Heart left ventricle (tissue), 16 donors: Measurements from ENCODE around the gene SHOX. TPM values are rescaled to one million over a fixed set of nuclear protein-coding genes. Genes with fewer than 3 reads are reported as not detected.
"Not testable (repeated sequence)": the region's sequence is repeated elsewhere in the genome, so short reads cannot be mapped to it uniquely, and the experiment has no call there.

Source experiments
- ATAC-seq, 4 donors: fragments of 200-7000 bp; cut with Tn5 transposase; one replicate each; pipeline ENCODE4 v1.9.1; 2020 to 2022; ENCODE audit warnings: moderate library complexity in 4 of 4, mild to moderate bottlenecking in 3 of 4, moderate number of reproducible peaks in 1 of 4
- DNase-seq, 5 donors: peaks; one replicate each; pipeline ENCODE4 v3.0.0-alpha.2; 2020
- H3K27ac ChIP-seq, 12 donors: fragments of 200-600 bp; sonication (generic) in 4 of 12; one replicate each; pipeline versions ENCODE4 v1.5.0 to v1.8.0; 2016 to 2022; ENCODE audit warnings: mild to moderate bottlenecking in 2 of 12
- H3K27me3 ChIP-seq, 9 donors: fragments of 200-600 bp; sonication (generic) in 2 of 9; one replicate each; pipeline versions ENCODE4 v1.5.1 to v1.8.0; 2016 to 2022; ENCODE audit warnings: mild to moderate bottlenecking in 3 of 9
- H3K36me3 ChIP-seq, 9 donors: fragments of 200-600 bp; sonication (generic) in 2 of 9; one replicate each; pipeline versions ENCODE4 v1.5.0 to v1.8.0; 2018 to 2022; ENCODE audit warnings: mild to moderate bottlenecking in 2 of 9
- H3K4me1 ChIP-seq, 12 donors: fragments of 200-600 bp; sonication (generic) in 4 of 12; one replicate each; pipeline versions ENCODE4 v1.5.0 to v1.8.0; 2016 to 2022; ENCODE audit warnings: mild to moderate bottlenecking in 3 of 12
- H3K4me3 ChIP-seq, 12 donors: fragments of 200-600 bp; sonication (generic) in 4 of 12; one replicate each; pipeline versions ENCODE4 v1.5.0 to v1.8.0; 2017 to 2022; ENCODE audit warnings: mild to moderate bottlenecking in 9 of 12, moderate library complexity in 4 of 12
- H3K9me3 ChIP-seq, 12 donors: fragments of 200-600 bp; sonication (generic) in 4 of 12; one replicate each; pipeline versions ENCODE4 v1.5.0 to v1.8.0; 2016 to 2022; ENCODE audit warnings: mild to moderate bottlenecking in 1 of 12
- CTCF ChIP-seq, 12 donors: fragments of 200-600 bp; sonication (generic) in 4 of 12; IDR thresholded peaks; one replicate each; pipeline versions ENCODE4 v1.5.0 to v1.8.0; 2018 to 2022; ENCODE audit warnings: antibody characterized with exemption in 12 of 12, mild to moderate bottlenecking in 5 of 12
- POLR2A ChIP-seq, 2 donors: fragments of 450-650 bp; IDR thresholded peaks; one replicate each; pipeline ENCODE4 v1.6.1; 2017; ENCODE audit warnings: antibody characterized with exemption in 2 of 2, mild to moderate bottlenecking in 2 of 2, moderate library complexity in 2 of 2
- WGBS, 4 donors: extraction: QIAGEN DNeasy Blood & Tissue Kit in 2 of 4; methylation state at CpG; one replicate each; pipeline versions ENCODE4 v1.1.5 to v1.1.7; 2013 to 2018; 5-methylcytosine and 5-hydroxymethylcytosine counted together
- intact Hi-C, 10 donors: fragments of 100-400 bp; cut with DNase I; formaldehyde crosslinking; loops; one replicate each; pipeline versions ENCODE4 v1.11.1 to v1.14.2; 2022
- polyA plus RNA-seq, 2 donors: library from polyadenylated mRNA; stranded (reverse); fragments of 200-250 nt; gene quantifications; one replicate each; pipeline ENCODE4 v1.2.3, GENCODE V29; 2013
- total RNA-seq, 9 donors: library from RNA; depleted of rRNA in 2 of 9; stranded (reverse); fragments of >200 nt in 2 of 9; fragmentation: NEBNext Ultra II Directional in 3 of 9; extraction: Animal tissue kit (Norgen Biotek cat#: 25700) in 3 of 9; gene quantifications; one replicate each; pipeline versions ENCODE4 v1.1.0 to v1.2.4, GENCODE V29; 2016 to 2023
- donor health status: ischemic (EF 13 %, LVEDD 7.1; RV severe dilation, severe dysfunction).
- donor health status: healthy with polysubstance abuse.
- donor health status: DM: no; HTN: yes; CAD: no.
- donor health status: DM: no; HTN: no; CAD: no.
- donor health status: ischemic (EF 25% LVEDD 6.9; RV normal size, moderate dysfunction).
- donor health status: ischemic (EF 25% LVEDD 5.7; RV mildly dilated, moderate dysfunction).
- donor health status: healthy.
- donor health status: DM: yes; HTN: yes; CAD: no.
- donor health status: ischemic (EF 35%, LVEDD 5.7; RV mildly dilated, moderate dysfunction).
- donor health status: nonischemic (EF 11% LVEDD 7.7; RV severe dilation, severe dysfunction).
- donor health status: DM: yes; HTN: yes; CAD: no.
- donor health status: PGD.
- donor health status: ischemic (EF 29% LVEDD 5.4; RV normal size, mild dysfunction).
- donor health status: nonischemic (EF 23%, LVEDD 6.1; RV moderate dilation, normal function).

SHOX gene
- total and polyA plus RNA-seq, 11 donors, result not detected

DNA sequence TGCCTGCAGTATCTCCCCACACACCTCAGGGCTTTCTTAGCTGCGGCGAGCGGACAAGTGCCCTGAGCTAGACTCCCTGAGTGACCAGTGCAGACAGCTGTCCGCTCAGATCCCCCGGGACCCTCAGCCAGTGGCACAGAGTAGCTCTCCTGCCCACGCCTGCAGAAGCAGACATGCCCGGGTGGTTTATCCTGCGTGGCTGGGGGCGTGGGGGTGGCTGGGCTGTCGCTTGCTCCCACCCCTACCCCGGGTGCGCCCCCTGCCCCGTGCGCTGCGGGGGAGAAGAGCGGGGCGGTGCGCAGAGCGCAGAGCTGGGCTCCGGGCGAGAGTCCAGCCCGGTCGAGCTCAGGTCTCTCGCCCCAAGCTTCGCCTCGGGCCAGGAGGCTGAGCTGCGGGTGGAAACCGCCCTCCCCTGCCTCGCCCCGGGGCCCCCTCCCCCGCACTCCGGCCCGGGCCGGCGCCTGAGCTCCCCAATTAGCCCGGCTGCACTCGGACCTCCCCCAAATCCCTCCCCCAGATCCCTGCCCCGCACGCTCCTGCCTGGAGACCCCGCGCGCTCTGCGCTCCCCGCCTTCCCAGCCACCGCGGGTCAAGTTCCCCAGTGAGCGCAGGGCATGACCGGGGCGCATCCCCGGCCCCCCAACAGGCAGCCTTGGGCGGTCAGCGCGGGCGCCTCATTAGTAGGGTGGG, 11.7 kb upstream of the SHOX start:
- ATAC-seq, result no peak
- TF ChIP-seq POLR2A (IDR thresholded peaks at IDR 0.05), result no peak
- TF ChIP-seq CTCF (IDR thresholded peaks at IDR 0.05), result no peak
- 6 to 34% (median 17%) methylated on average over 6 to 54 of the region's 54 CpGs for WGBS, 4 donors
- H3K27me3 ChIP-seq, result peaks cover 6 to 73% (median 34%) of the 10 kb centered on the region in 9 donors
- no peaks in the 10 kb centered on the region for H3K36me3 ChIP-seq
- H3K9me3 ChIP-seq, result no peaks in the 10 kb centered on the region
- H3K4me3 ChIP-seq, result no peak overlapping the region
- intact Hi-C loops, result no loop called here
- DNase-seq, result no peak
- peaks cover 0 to 6% (median 0%) of the 10 kb centered on the region in 12 donors for H3K4me1 ChIP-seq
- no peak overlapping the region for H3K27ac ChIP-seq

GRCh38 chrX:619451-619811, 11.2 kb upstream of the SHOX start:
- TF ChIP-seq CTCF (IDR thresholded peaks at IDR 0.05) (no peak), POLR2A (IDR thresholded peaks at IDR 0.05) (no peak)
- DNase-seq, result no peak
- 2 to 6% (median 3%) methylated on average over 11 to 23 of the region's 23 CpGs for WGBS, 4 donors
- intact Hi-C loops, result no loop called here
- no peak overlapping the region for H3K4me3 ChIP-seq
- ATAC-seq, result no peak
- H3K4me1 ChIP-seq, result peaks cover 0 to 11% (median 0%) of the 10 kb centered on the region in 12 donors
- H3K36me3 ChIP-seq, result no peaks in the 10 kb centered on the region
- H3K27ac ChIP-seq, result no peak overlapping the region
- no peaks in the 10 kb centered on the region for H3K9me3 ChIP-seq
- peaks cover 6 to 73% (median 39%) of the 10 kb centered on the region in 9 donors for H3K27me3 ChIP-seq

- TF ChIP-seq POLR2A (IDR thresholded peaks at IDR 0.05) (no peak), CTCF (IDR thresholded peaks at IDR 0.05) (no peak)
- H3K4me1 ChIP-seq, result peaks cover 0 to 11% (median 0%) of the 10 kb centered on the region in 12 donors
- H3K36me3 ChIP-seq, result no peaks in the 10 kb centered on the region
- H3K4me3 ChIP-seq, result no peak overlapping the region
- WGBS, 4 donors, result 2 to 5% (median 3%) methylated on average over 34 to 48 of the region's 48 CpGs
- ATAC-seq (no peak), DNase-seq (no peak)
- no peaks in the 10 kb centered on the region for H3K9me3 ChIP-seq
- no peak overlapping the region for H3K27ac ChIP-seq
- peaks cover 6 to 72% (median 39%) of the 10 kb centered on the region in 9 donors for H3K27me3 ChIP-seq
- intact Hi-C loops, result no loop called here
These were observed 10.6 kb upstream of the SHOX start for GRCh38 chrX:619812-620531.

DNA sequence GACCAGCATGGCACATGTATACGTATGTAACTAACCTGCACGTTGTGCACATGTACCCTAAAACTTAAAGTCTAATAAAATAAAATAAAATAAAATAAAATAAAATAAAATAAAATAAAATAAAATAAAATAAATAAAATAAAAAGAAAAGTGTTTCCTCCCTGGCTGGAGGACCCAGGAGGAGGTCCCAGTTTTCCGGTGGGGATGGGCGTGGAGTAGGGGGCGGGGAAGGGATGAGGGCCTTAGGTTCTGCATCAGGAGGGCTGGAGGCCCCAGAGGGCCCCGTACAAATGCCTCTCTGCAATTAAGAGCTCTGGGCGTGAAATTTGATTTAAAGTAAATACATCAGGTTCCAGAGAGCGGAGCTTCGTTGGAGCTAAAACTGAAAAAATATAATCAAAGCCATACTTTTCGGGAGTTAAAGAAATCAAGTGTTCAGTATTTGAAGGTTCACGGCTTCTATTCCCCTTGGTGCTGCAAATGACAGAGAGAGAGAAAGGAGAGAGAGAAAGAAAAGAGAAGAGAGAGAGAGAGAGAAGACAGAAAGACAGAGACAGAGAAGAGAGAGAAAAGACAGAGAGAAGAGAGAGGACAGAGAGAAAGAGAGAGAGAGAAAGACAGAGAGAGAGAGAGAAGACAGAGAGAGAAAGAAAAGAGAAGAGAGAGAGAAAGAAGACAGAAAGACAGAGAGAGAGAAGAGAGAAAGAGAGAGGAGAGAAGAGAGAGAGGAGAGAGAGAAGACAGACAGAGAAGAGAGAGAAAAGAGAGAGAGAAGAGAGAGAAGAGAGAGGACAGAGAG, 8.7 kb upstream of the SHOX start:
- peaks cover 6 to 76% (median 44%) of the 10 kb centered on the region in 9 donors for H3K27me3 ChIP-seq
- H3K4me3 ChIP-seq, result no peak overlapping the region
- intact Hi-C loops, result no loop called here
- no peaks in the 10 kb centered on the region for H3K36me3 ChIP-seq
- peaks cover 0 to 11% (median 0%) of the 10 kb centered on the region in 12 donors for H3K4me1 ChIP-seq
- DNase-seq, result no peak
- no peak for TF ChIP-seq POLR2A (IDR thresholded peaks at IDR 0.05)
- no peak for ATAC-seq
- H3K9me3 ChIP-seq, result no peaks in the 10 kb centered on the region
- H3K27ac ChIP-seq, result no peak overlapping the region
- 15 to 20% (median 18%) methylated on average over 11 of the region's 11 CpGs for WGBS, 4 donors

DNA sequence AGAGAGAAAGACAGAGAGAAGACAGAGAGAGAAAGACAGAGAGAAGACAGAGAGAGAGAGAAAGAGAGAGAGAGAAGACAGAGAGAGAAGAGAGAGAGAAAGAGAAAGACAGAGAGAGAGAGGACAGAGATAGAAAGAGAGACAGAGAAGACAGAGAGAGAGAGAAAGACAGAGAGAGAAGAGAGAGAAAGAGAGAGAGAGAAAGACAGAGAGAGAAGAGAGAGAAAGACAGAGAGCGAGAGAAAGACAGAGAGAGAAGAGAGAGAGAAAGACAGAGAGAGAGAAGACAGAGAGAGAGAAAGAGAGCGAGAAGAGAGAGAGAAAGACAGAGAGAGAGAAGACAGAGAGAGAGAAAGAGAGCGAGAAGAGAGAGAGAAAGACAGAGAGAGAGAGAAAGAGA, 7.8 kb upstream of the SHOX start:
- H3K36me3 ChIP-seq, intact Hi-C loops, ATAC-seq, H3K4me3 ChIP-seq, H3K27ac ChIP-seq, DNase-seq, H3K9me3 ChIP-seq: not testable (repeated sequence)
- H3K4me1 ChIP-seq, result peaks cover 0 to 15% (median 0%) of the 10 kb centered on the region in 12 donors
- peaks cover 6 to 80% (median 51%) of the 10 kb centered on the region in 9 donors for H3K27me3 ChIP-seq
- 31 to 45% (median 43%) methylated on average over 3 of the region's 3 CpGs for WGBS, 4 donors
